AG04450 (cell line): ENCODE measurements around the gene ENOX1. TPM values are rescaled to one million over a fixed set of nuclear protein-coding genes. Genes with fewer than 3 reads are reported as not detected.

Experiments
- CTCF ChIA-PET: fragments of 300-600, 350-600 bp; formaldehyde crosslinking; extraction: SDS; loops from one replicate; lab custom pipeline; 2022; ENCODE audit warnings: antibody characterized with exemption, inconsistent platforms; lab: Charles Lee
- POLR2A ChIA-PET: fragments of 350-600 bp; formaldehyde crosslinking; extraction: SDS; loops from one replicate; lab custom pipeline; 2021; ENCODE audit warnings: antibody characterized with exemption, inconsistent platforms; lab: Yijun Ruan, JAX
- DNase-seq: peaks from one replicate; pipeline ENCODE4 v3.0.0-alpha.2; 2011; ENCODE audit warnings: low read depth, low spot score
- H3K27ac ChIP-seq: one replicate; pipeline ENCODE4 v1.5.1; 2012; ENCODE audit warnings: low read depth, low read length, control low read depth
- H3K27me3 ChIP-seq: one replicate; pipeline ENCODE4 v1.6.0; 2012; ENCODE audit warnings: low read length; ENCODE audit not compliant: control insufficient read depth, insufficient read depth
- H3K4me3 ChIP-seq: 2 replicates; pipeline ENCODE4 v1.5.1; 2011; ENCODE audit warnings: mild to moderate bottlenecking, low read depth, low read length, control low read depth
- H3K9me3 ChIP-seq: 2 replicates; pipeline ENCODE4 v1.5.1; 2012; ENCODE audit warnings: low read length; ENCODE audit not compliant: control insufficient read depth, insufficient read depth
- CTCF ChIP-seq: IDR thresholded peaks from 2 replicates; pipeline ENCODE4 v1.5.1; 2011; ENCODE audit warnings: low read depth, low read length, control low read depth, inconsistent platforms
- polyA plus RNA-seq: library from polyadenylated mRNA; depleted of rRNA; stranded (reverse); fragments of >200 nt; gene quantifications from 2 replicates; pipeline ENCODE4 v1.2.3, GENCODE V29; 2011

Gene ENOX1
- polyA plus RNA-seq, 1 experiment = 3.9 TPM

- H3K9me3 ChIP-seq = no peaks in the 10 kb centered on the region
- no peak for TF ChIP-seq CTCF
- ChIA-PET CTCF (no interaction called here), POLR2A (no interaction called here)
- H3K4me3 ChIP-seq = no peak overlapping the region
- H3K27me3 ChIP-seq = peaks cover 4% of the 10 kb centered on the region
- DNase-seq = no peak
- H3K27ac ChIP-seq = no peak overlapping the region
Observed at GRCh38 chr13:43742911-43743310, 43.9 kb downstream of the ENOX1 start.

- H3K27me3 ChIP-seq = no peaks in the 10 kb centered on the region
- TF ChIP-seq CTCF = no peak
- CTCF ChIA-PET = no interaction called here
Observed at GRCh38 chr13:43737392-43737923, 49.3 kb downstream of the ENOX1 start.

GRCh38 chr13:43732726-43733125, 54.0 kb downstream of the ENOX1 start:
- TF ChIP-seq CTCF = no peak
- ChIA-PET CTCF (no interaction called here), POLR2A (no interaction called here)
- H3K4me3 ChIP-seq = no peak overlapping the region
- no peak for DNase-seq
- no peak overlapping the region for H3K27ac ChIP-seq
- no peaks in the 10 kb centered on the region for H3K27me3 ChIP-seq
- H3K9me3 ChIP-seq = no peaks in the 10 kb centered on the region

More at GRCh38 chr13:43737392-43737923, 49.3 kb downstream of the ENOX1 start:
- Histone ChIP-seq H3K27ac (no peak overlapping the region), H3K9me3 (no peaks in the 10 kb centered on the region), H3K4me3 (no peak overlapping the region)
- POLR2A ChIA-PET = no interaction called here
- DNase-seq = no peak

- Histone ChIP-seq H3K9me3 (no peaks in the 10 kb centered on the region), H3K27me3 (no peaks in the 10 kb centered on the region), H3K4me3 (no peak overlapping the region), H3K27ac (no peak overlapping the region)
- CTCF ChIA-PET = interaction anchor here (1.2 kb wide), 1 partner anchor 647 kb away, joined by 3 read pairs; no protein-coding TSS in a partner anchor
- POLR2A ChIA-PET = no interaction called here
- TF ChIP-seq CTCF = no peak
- no peak for DNase-seq
Observed at GRCh38 chr13:43731296-43731695, 55.5 kb downstream of the ENOX1 start.

GRCh38 chr13:43730642-43731041, 56.1 kb downstream of the ENOX1 start:
- ChIA-PET CTCF (no interaction called here), POLR2A (no interaction called here)
- Histone ChIP-seq H3K27ac (no peak overlapping the region), H3K27me3 (no peaks in the 10 kb centered on the region), H3K9me3 (no peaks in the 10 kb centered on the region), H3K4me3 (no peak overlapping the region)
- no peak for TF ChIP-seq CTCF
- peak; percentile 46 for DNase-seq
